Vagina (tissue), 2 donors: ENCODE data around the gene SLC39A11. TPM values are rescaled to one million over a fixed set of nuclear protein-coding genes. Genes with fewer than 3 reads are reported as not detected.

ENCODE experiments used
- DNase-seq, 2 donors: peaks; one replicate each; pipeline ENCODE4 v3.0.0-alpha.2; 2017; ENCODE audit errors: extremely low spot score in 2 of 2
- H3K27ac ChIP-seq: fragments of 200-600 bp; sonication (generic); one replicate; pipeline ENCODE4 v1.5.1; 2019
- H3K27me3 ChIP-seq: fragments of 200-600 bp; sonication (generic); one replicate; pipeline ENCODE4 v1.5.1; 2019
- H3K36me3 ChIP-seq, 2 donors: fragments of 200-600 bp; sonication (generic); one replicate each; pipeline ENCODE4 v1.5.1; 2017 to 2019
- H3K4me1 ChIP-seq: fragments of 200-600 bp; sonication (generic); one replicate; pipeline ENCODE4 v1.5.1; 2019
- H3K4me3 ChIP-seq, 2 donors: fragments of 200-600 bp; sonication (generic); 1 replicate in 1 of 2; 2 replicates in 1 of 2; pipeline ENCODE4 v1.5.1; 2016 to 2019
- H3K9me3 ChIP-seq: fragments of 200-600 bp; sonication (generic); one replicate; pipeline ENCODE4 v1.5.1; 2019
- CTCF ChIP-seq, 3 experiments: fragments of 450-650 bp in 2 of 3; fragments of 200-600 bp in 1 of 3; sonication (generic) in 1 of 3; IDR thresholded peaks; one replicate each; pipeline ENCODE4 v1.5.1; 2017 to 2019; ENCODE audit warnings: antibody characterized with exemption in 3 of 3, mild to moderate bottlenecking in 2 of 3, moderate library complexity in 2 of 3
- POLR2A ChIP-seq, 2 donors: fragments of 450-650 bp; IDR thresholded peaks; one replicate each; pipeline ENCODE4 v1.6.1; 2017; ENCODE audit warnings: antibody characterized with exemption in 2 of 2, mild to moderate bottlenecking in 2 of 2, moderate library complexity in 2 of 2
- POLR2AphosphoS5 ChIP-seq, 2 donors: sonication (generic); formaldehyde crosslinking; IDR thresholded peaks; one replicate each; pipeline ENCODE4 v1.9.0; 2017; ENCODE audit warnings: antibody characterized with exemption in 2 of 2, mild to moderate bottlenecking in 2 of 2, low read depth in 1 of 2; ENCODE audit not compliant: insufficient read depth in 1 of 2
- intact Hi-C: fragments of 100-400 bp; cut with DNase I; formaldehyde crosslinking; loops from one replicate; pipeline ENCODE4 v1.15.1; 2023
- total RNA-seq: library from RNA; depleted of rRNA; stranded (reverse); fragments of >200 nt; gene quantifications from one replicate; pipeline ENCODE4 v1.2.3, GENCODE V29; 2016

SLC39A11 gene
- total RNA-seq, 1 donor from 2014 or later, result 22.6 TPM

- intact Hi-C loops, result no loop called here
- DNase-seq, result no peak
- Histone ChIP-seq H3K27ac (no peak overlapping the region), H3K4me1 (no peaks in the 10 kb centered on the region), H3K9me3 (no peaks in the 10 kb centered on the region), H3K4me3 (no peak overlapping the region), H3K36me3 (no peaks in the 10 kb centered on the region), H3K27me3 (no peaks in the 10 kb centered on the region)
- TF ChIP-seq POLR2A (IDR thresholded peaks at IDR 0.05), result no peak
- no peak for TF ChIP-seq POLR2AphosphoS5 (IDR thresholded peaks at IDR 0.05; ENCODE audit: insufficient read depth in 1 of 2, low read depth in 1 of 2)
- no peak for TF ChIP-seq CTCF (IDR thresholded peaks at IDR 0.05)
Observed at GRCh38 chr17:73122953-73123605, 30.6 kb upstream of the SLC39A11 start.

GRCh38 chr17:73121506-73121905 lies 29.0 kb upstream of the SLC39A11 start:
- no peaks in the 10 kb centered on the region for H3K36me3 ChIP-seq
- no peaks in the 10 kb centered on the region for H3K9me3 ChIP-seq
- no peaks in the 10 kb centered on the region for H3K27me3 ChIP-seq
- no peak overlapping the region for H3K4me3 ChIP-seq
- intact Hi-C loops, result no loop called here
- H3K4me1 ChIP-seq, result no peaks in the 10 kb centered on the region
- H3K27ac ChIP-seq, result no peak overlapping the region
- DNase-seq, result no peak
- TF ChIP-seq POLR2AphosphoS5 (IDR thresholded peaks at IDR 0.05; ENCODE audit: insufficient read depth in 1 of 2, low read depth in 1 of 2) (no peak), CTCF (IDR thresholded peaks at IDR 0.05) (no peak), POLR2A (IDR thresholded peaks at IDR 0.05) (no peak)

- Histone ChIP-seq H3K4me3 (no peak overlapping the region), H3K9me3 (no peaks in the 10 kb centered on the region), H3K4me1 (no peaks in the 10 kb centered on the region), H3K36me3 (no peaks in the 10 kb centered on the region), H3K27me3 (no peaks in the 10 kb centered on the region), H3K27ac (no peak overlapping the region)
- TF ChIP-seq POLR2A (IDR thresholded peaks at IDR 0.05) (no peak), POLR2AphosphoS5 (IDR thresholded peaks at IDR 0.05; ENCODE audit: insufficient read depth in 1 of 2, low read depth in 1 of 2) (no peak), CTCF (IDR thresholded peaks at IDR 0.05) (no peak)
- intact Hi-C loops, result no loop called here
- DNase-seq, result no peak
Observed at GRCh38 chr17:73119631-73120030, 27.1 kb upstream of the SLC39A11 start.

GRCh38 chr17:73118951-73119391 lies 26.5 kb upstream of the SLC39A11 start:
- H3K27ac ChIP-seq, result no peak overlapping the region
- H3K4me3 ChIP-seq, result no peak overlapping the region
- DNase-seq, result no peak
- H3K27me3 ChIP-seq, result no peaks in the 10 kb centered on the region
- H3K9me3 ChIP-seq, result no peaks in the 10 kb centered on the region
- no peaks in the 10 kb centered on the region for H3K4me1 ChIP-seq
- no peaks in the 10 kb centered on the region for H3K36me3 ChIP-seq
- TF ChIP-seq POLR2AphosphoS5 (IDR thresholded peaks at IDR 0.05; ENCODE audit: insufficient read depth in 1 of 2, low read depth in 1 of 2) (no peak), CTCF (IDR thresholded peaks at IDR 0.05) (no peak), POLR2A (IDR thresholded peaks at IDR 0.05) (no peak)
- intact Hi-C loops, result no loop called here

GRCh38 chr17:73118139-73118538 lies 25.7 kb upstream of the SLC39A11 start:
- intact Hi-C loops, result no loop called here
- DNase-seq, result no peak
- no peaks in the 10 kb centered on the region for H3K4me1 ChIP-seq
- H3K9me3 ChIP-seq, result no peaks in the 10 kb centered on the region
- H3K4me3 ChIP-seq, result no peak overlapping the region
- no peak overlapping the region for H3K27ac ChIP-seq
- no peaks in the 10 kb centered on the region for H3K27me3 ChIP-seq
- H3K36me3 ChIP-seq, result no peaks in the 10 kb centered on the region
- TF ChIP-seq POLR2AphosphoS5 (IDR thresholded peaks at IDR 0.05; ENCODE audit: insufficient read depth in 1 of 2, low read depth in 1 of 2), result no peak
- no peak for TF ChIP-seq CTCF (IDR thresholded peaks at IDR 0.05)
- no peak for TF ChIP-seq POLR2A (IDR thresholded peaks at IDR 0.05)
